Fibroblast of lung (primary cell): Measurements from ENCODE around the gene ITPKC.

Source experiments
- CTCF ChIP-seq, 2 donors: IDR thresholded peaks in 1 of 2; conservative IDR thresholded peaks in 1 of 2; 1 replicate in 1 of 2; 2 replicates in 1 of 2; pipeline ENCODE4 v1.5.1; 2011 to 2012; ENCODE audit warnings: low read length in 2 of 2, control low read depth in 1 of 2, inconsistent platforms in 1 of 2, low read depth in 1 of 2, mild to moderate bottlenecking in 1 of 2
- EZH2 ChIP-seq: IDR thresholded peaks from 2 replicates; pipeline ENCODE4 v1.5.1; 2012; ENCODE audit warnings: low read length, control low read depth, mild to moderate bottlenecking; ENCODE audit errors: missing control alignments

- TF ChIP-seq CTCF (conservative IDR thresholded peaks at IDR 0.05 in 1 of 2, IDR thresholded peaks at IDR 0.05 in 1 of 2; ENCODE audit: low read depth in 1 of 2, low read length in 2 of 2) (no peak), EZH2 (no peak)
Observed at GRCh38 chr19:40693150-40693788, 23.6 kb upstream of the ITPKC start.
